H9 (cell line): ENCODE data around the gene HLA-F. TPM values are rescaled to one million over a fixed set of nuclear protein-coding genes. Genes with fewer than 3 reads are reported as not detected.

Source experiments
- DNase-seq: peaks from one replicate; pipeline ENCODE4 v3.0.0-alpha.2; 2017
- H2AFZ ChIP-seq: one replicate; pipeline ENCODE4 v1.6.1; 2013; ENCODE audit warnings: mild to moderate bottlenecking, low read length, control low read depth, moderate library complexity
- H2AK5ac ChIP-seq: 2 replicates; pipeline ENCODE4 v1.6.1; 2013; ENCODE audit warnings: low read length, control low read depth, mixed read lengths; ENCODE audit not compliant: insufficient read length
- H2BK120ac ChIP-seq: one replicate; pipeline ENCODE4 v1.6.1; 2013; ENCODE audit warnings: low read depth, mild to moderate bottlenecking, low read length, control low read depth, inconsistent platforms; ENCODE audit not compliant: poor library complexity, severe bottlenecking
- H2BK12ac ChIP-seq: 2 replicates; pipeline ENCODE4 v1.6.1; 2013; ENCODE audit warnings: low read length, control low read depth, mixed read lengths, low read depth; ENCODE audit not compliant: insufficient read length
- H2BK15ac ChIP-seq: 2 replicates; pipeline ENCODE4 v1.6.1; 2013; ENCODE audit warnings: low read depth, low read length, control low read depth
- H2BK20ac ChIP-seq: one replicate; pipeline ENCODE4 v1.6.1; 2013; ENCODE audit warnings: low read depth, mild to moderate bottlenecking, low read length, control low read depth, inconsistent platforms; ENCODE audit not compliant: poor library complexity, severe bottlenecking
- H2BK5ac ChIP-seq: 2 replicates; pipeline ENCODE4 v1.6.1; 2013; ENCODE audit warnings: low read length, control low read depth, mixed read lengths; ENCODE audit not compliant: insufficient read length
- H3K14ac ChIP-seq: 2 replicates; pipeline ENCODE4 v1.6.1; 2013; ENCODE audit warnings: low read length, control low read depth; ENCODE audit not compliant: insufficient read depth
- H3K18ac ChIP-seq: 2 replicates; pipeline ENCODE4 v1.6.1; 2013; ENCODE audit warnings: low read depth, mild to moderate bottlenecking, mixed read lengths, low read length, control low read depth; ENCODE audit not compliant: insufficient read length
- H3K23ac ChIP-seq: 2 replicates; pipeline ENCODE4 v1.6.1; 2013; ENCODE audit warnings: low read length, control low read depth, mixed read lengths, low read depth; ENCODE audit not compliant: insufficient read length
- H3K23me2 ChIP-seq: 2 replicates; pipeline ENCODE4 v1.6.1; 2013; ENCODE audit warnings: low read depth, mild to moderate bottlenecking, mixed read lengths, low read length, control low read depth; ENCODE audit not compliant: insufficient read length, poor library complexity, severe bottlenecking
- H3K27ac ChIP-seq: 2 replicates; pipeline ENCODE4 v1.5.1; 2013; ENCODE audit warnings: low read length, control low read depth, mixed read lengths, low read depth; ENCODE audit not compliant: insufficient read length
- H3K27me3 ChIP-seq: 2 replicates; pipeline ENCODE4 v1.6.1; 2013; ENCODE audit warnings: low read length, control low read depth, inconsistent platforms; ENCODE audit not compliant: insufficient read depth
- H3K4ac ChIP-seq: 2 replicates; pipeline ENCODE4 v1.6.1; 2013; ENCODE audit warnings: low read depth, mild to moderate bottlenecking, control low read depth, inconsistent platforms, low read length, moderate library complexity
- H3K4me1 ChIP-seq: 2 replicates; pipeline ENCODE4 v1.6.1; 2013; ENCODE audit warnings: low read length, control low read depth, inconsistent platforms; ENCODE audit not compliant: insufficient read depth
- H3K4me2 ChIP-seq: 2 replicates; pipeline ENCODE4 v1.6.1; 2013; ENCODE audit warnings: low read length, control low read depth, mixed read lengths; ENCODE audit not compliant: insufficient read length, insufficient read depth
- H3K56ac ChIP-seq: 2 replicates; pipeline ENCODE4 v1.6.1; 2013; ENCODE audit warnings: low read depth, mild to moderate bottlenecking, mixed read lengths, low read length, control low read depth; ENCODE audit not compliant: insufficient read length
- H3K79me1 ChIP-seq: 2 replicates; pipeline ENCODE4 v1.6.1; 2013; ENCODE audit warnings: low read depth, mild to moderate bottlenecking, moderate library complexity, low read length, control low read depth, inconsistent platforms; ENCODE audit not compliant: insufficient read depth, poor library complexity, severe bottlenecking
- H3K79me2 ChIP-seq: 2 replicates; pipeline ENCODE4 v1.6.1; 2013; ENCODE audit warnings: low read length, control low read depth, inconsistent platforms; ENCODE audit not compliant: insufficient read depth
- H3K9ac ChIP-seq: 2 replicates; pipeline ENCODE4 v1.6.1; 2013; ENCODE audit warnings: low read length, control low read depth, mixed read lengths; ENCODE audit not compliant: insufficient read length; ENCODE audit errors: extremely low read depth
- H3K9me3 ChIP-seq: one replicate; pipeline ENCODE4 v1.6.1; 2013; ENCODE audit warnings: low read depth, low read length, inconsistent platforms; ENCODE audit not compliant: control insufficient read depth
- H3T11ph ChIP-seq: one replicate; pipeline ENCODE4 v1.6.1; 2013; ENCODE audit warnings: mild to moderate bottlenecking, low read length, control low read depth, inconsistent platforms
- H4K20me1 ChIP-seq: one replicate; pipeline ENCODE4 v1.6.1; 2013; ENCODE audit not compliant: control insufficient read depth, insufficient read length, insufficient read depth
- H4K5ac ChIP-seq: 2 replicates; pipeline ENCODE4 v1.6.1; 2013; ENCODE audit warnings: low read depth, mild to moderate bottlenecking, mixed read lengths, low read length, control low read depth; ENCODE audit not compliant: insufficient read length
- H4K8ac ChIP-seq: replicated peaks from 2 replicates; pipeline ENCODE4 v1.6.1; 2013; ENCODE audit warnings: low read length, control low read depth, mixed read lengths, low read depth; ENCODE audit not compliant: insufficient read length
- H4K91ac ChIP-seq: 2 replicates; pipeline ENCODE4 v1.6.1; 2013; ENCODE audit warnings: low read depth, mild to moderate bottlenecking, moderate library complexity, mixed read lengths, low read length, control low read depth; ENCODE audit not compliant: insufficient read length
- H3K27ac Mint-ChIP-seq, 3 experiments: 2 replicates in 2 of 3; 3 replicates in 1 of 3; pipeline ENCODE4 v1.8.0; 2020 to 2021; ENCODE audit warnings: mixed read lengths in 3 of 3, mild to moderate bottlenecking in 1 of 3, moderate library complexity in 1 of 3
- H3K27me3 Mint-ChIP-seq: 2 replicates; pipeline ENCODE4 v1.8.0; 2021; ENCODE audit warnings: low read depth, mild to moderate bottlenecking, moderate library complexity, mixed read lengths
- H3K36me3 Mint-ChIP-seq, 3 experiments: 2 replicates in 2 of 3; 3 replicates in 1 of 3; pipeline ENCODE4 v1.8.0; 2020 to 2021; ENCODE audit warnings: low read depth in 3 of 3, mixed read lengths in 3 of 3; ENCODE audit not compliant: insufficient read depth in 1 of 3
- H3K4me1 Mint-ChIP-seq, 2 experiments: 2 replicates each; pipeline ENCODE4 v1.8.0; 2020; ENCODE audit warnings: mixed read lengths in 2 of 2
- H3K4me3 Mint-ChIP-seq, 2 experiments: 2 replicates in 1 of 2; 3 replicates in 1 of 2; pipeline ENCODE4 v1.8.0; 2020 to 2021; ENCODE audit warnings: mild to moderate bottlenecking in 2 of 2, mixed read lengths in 2 of 2, moderate library complexity in 1 of 2
- H3K9me3 Mint-ChIP-seq, 2 experiments: 2 replicates in 1 of 2; 3 replicates in 1 of 2; pipeline ENCODE4 v1.8.0; 2020; ENCODE audit warnings: mild to moderate bottlenecking in 2 of 2, mixed read lengths in 2 of 2, moderate library complexity in 1 of 2
- CTCF ChIP-seq: fragments of 200-600 bp; sonication (generic); conservative IDR thresholded peaks from 3 replicates; pipeline ENCODE4 v1.8.0; 2021; ENCODE audit warnings: antibody characterized with exemption, mild to moderate bottlenecking
- WGBS: extraction: QIAGEN DNeasy Blood & Tissue Kit; methylation state at CpG from one replicate; pipeline ENCODE4 v1.1.7; 2013; ENCODE audit warnings: missing lambda C conversion rate, low lambda C conversion rate, mixed read lengths; ENCODE audit not compliant: insufficient read length; ENCODE audit errors: extremely low coverage; 5-methylcytosine and 5-hydroxymethylcytosine counted together
- total RNA-seq: library from RNA; stranded (reverse); gene quantifications from 2 replicates; pipeline ENCODE4 v1.2.1, GENCODE V29; 2021

The HLA-F gene
- total RNA-seq, 1 experiment from 2014 or later: 7.4 TPM

- Mint-ChIP-seq H3K4me3 (no peak overlapping the region), H3K27me3 (peaks cover 51% of the 10 kb centered on the region), H3K9me3 (no peaks in the 10 kb centered on the region), H3K36me3 (peaks cover 0 to 3% (median 2%) of the 10 kb centered on the region in 3 experiments; a peak in 3 of 7 replicates), H3K4me1 (peaks cover 6 to 13% of the 10 kb centered on the region in 2 experiments), H3K27ac (no peak overlapping the region)
- H3K79me1 ChIP-seq: no peaks in the 10 kb centered on the region
- H3K9me3 ChIP-seq: no peaks in the 10 kb centered on the region
- H3K27ac ChIP-seq: no peak overlapping the region
- H4K8ac ChIP-seq: no peak overlapping the region
- H4K5ac ChIP-seq: no peak overlapping the region
- no peak overlapping the region for H2BK15ac ChIP-seq
- no peak overlapping the region for H3K23ac ChIP-seq
- DNase-seq: peak; percentile 71
- no peak overlapping the region for H2BK20ac ChIP-seq
- peaks cover 9% of the 10 kb centered on the region; the same call in 1 of the 2 replicates for H3K27me3 ChIP-seq
- WGBS: no CpG with 5 or more reads among the region's 2 CpGs
- peaks cover 4% of the 10 kb centered on the region for H3K23me2 ChIP-seq
- no peak overlapping the region for H3K9ac ChIP-seq
- H2BK5ac ChIP-seq: no peak overlapping the region
- H3T11ph ChIP-seq: no peak overlapping the region
- H2AK5ac ChIP-seq: no peak overlapping the region
- H3K18ac ChIP-seq: no peak overlapping the region
- H3K4ac ChIP-seq: no peak overlapping the region
- no peak overlapping the region for H4K91ac ChIP-seq
- no peak overlapping the region for H3K56ac ChIP-seq
- no peaks in the 10 kb centered on the region for H3K79me2 ChIP-seq
- H3K4me1 ChIP-seq: no peaks in the 10 kb centered on the region; the same call in 1 of the 2 replicates
- TF ChIP-seq CTCF: peak; percentile 60
- H2AFZ ChIP-seq: no peak overlapping the region
- no peak overlapping the region for H2BK12ac ChIP-seq
- H3K14ac ChIP-seq: no peak overlapping the region
- no peak overlapping the region for H2BK120ac ChIP-seq
- no peaks in the 10 kb centered on the region for H4K20me1 ChIP-seq
- no peak overlapping the region for H3K4me2 ChIP-seq
Measured at GRCh38 chr6:29720863-29721262, 2.4 kb upstream of the HLA-F start.
